Calu3 (cell line): ENCODE measurements around the gene CPED1. TPM values are rescaled to one million over a fixed set of nuclear protein-coding genes. Genes with fewer than 3 reads are reported as not detected.

Experiments
- BruUV-seq: library from RNA; stranded (reverse); fragments of 400-500 nt; replicated peaks from 2 replicates; lab custom pipeline; 2021; lab: Mats Ljungman, UMichigan
- CTCF ChIA-PET: fragments of 300-600 bp; sonication (Branson Sonifier 250); formaldehyde crosslinking; loops from one replicate; lab custom pipeline; 2022; ENCODE audit warnings: antibody characterized with exemption; lab: Charles Lee
- DNase-seq: peaks from one replicate; pipeline ENCODE4 v3.0.0; 2022
- H3K27ac Mint-ChIP-seq: one replicate; pipeline ENCODE4 v1.8.0; 2022; ENCODE audit warnings: mixed read lengths; ENCODE audit not compliant: unreplicated experiment
- H3K27me3 Mint-ChIP-seq: one replicate; pipeline ENCODE4 v1.8.0; 2022; ENCODE audit warnings: mixed read lengths; ENCODE audit not compliant: unreplicated experiment
- H3K36me3 Mint-ChIP-seq: one replicate; pipeline ENCODE4 v1.8.0; 2022; ENCODE audit warnings: mild to moderate bottlenecking, moderate library complexity, mixed read lengths; ENCODE audit not compliant: insufficient read depth, unreplicated experiment
- H3K4me1 Mint-ChIP-seq: one replicate; pipeline ENCODE4 v1.8.0; 2022; ENCODE audit warnings: mild to moderate bottlenecking, low read depth, mixed read lengths; ENCODE audit not compliant: unreplicated experiment
- H3K4me3 Mint-ChIP-seq: one replicate; pipeline ENCODE4 v1.8.0; 2022; ENCODE audit warnings: mild to moderate bottlenecking, low read depth, moderate library complexity, mixed read lengths; ENCODE audit not compliant: unreplicated experiment
- H3K9me3 Mint-ChIP-seq: one replicate; pipeline ENCODE4 v1.8.0; 2022; ENCODE audit warnings: low read depth, mixed read lengths; ENCODE audit not compliant: unreplicated experiment
- CTCF ChIP-seq: fragments of 200-600 bp; IDR thresholded peaks from one replicate; pipeline ENCODE4 v1.8.0; 2022; ENCODE audit warnings: antibody characterized with exemption; ENCODE audit not compliant: unreplicated experiment
- intact Hi-C: fragments of 100-400 bp; cut with micrococcal nuclease; formaldehyde crosslinking; loops from one replicate; pipeline ENCODE4 v1.10.0; 2022; ENCODE audit not compliant: unreplicated experiment
- total RNA-seq: library from RNA; stranded (reverse); gene quantifications from 2 replicates; pipeline ENCODE4 v1.2.3, GENCODE V29; 2022

Gene CPED1
- total RNA-seq, 1 experiment from 2014 or later, result 0.24 TPM

- BruUV-seq, result no TSS peak
- no peak for DNase-seq
- H3K27ac Mint-ChIP-seq, result no peak overlapping the region
- CTCF ChIA-PET, result no interaction called here
- peaks cover 17% of the 10 kb centered on the region for H3K27me3 Mint-ChIP-seq
- TF ChIP-seq CTCF, result no peak
- H3K9me3 Mint-ChIP-seq, result no peaks in the 10 kb centered on the region
- H3K4me1 Mint-ChIP-seq, result no peaks in the 10 kb centered on the region
- no peak overlapping the region for H3K4me3 Mint-ChIP-seq
- no peaks in the 10 kb centered on the region for H3K36me3 Mint-ChIP-seq
- intact Hi-C loops, result no loop called here
These were observed 277.9 kb downstream of the CPED1 start for GRCh38 chr7:121266307-121266894.

GRCh38 chr7:121267612-121268011, 279.1 kb downstream of the CPED1 start:
- H3K4me3 Mint-ChIP-seq, result no peak overlapping the region

GRCh38 chr7:121269798-121270197, 281.3 kb downstream of the CPED1 start:
- intact Hi-C loops, result no loop called here
- CTCF ChIA-PET, result no interaction called here

More at GRCh38 chr7:121267612-121268011, 279.1 kb downstream of the CPED1 start:
- no peak for DNase-seq
- no TSS peak for BruUV-seq
- TF ChIP-seq CTCF, result no peak
- Mint-ChIP-seq H3K36me3 (no peaks in the 10 kb centered on the region), H3K4me1 (no peaks in the 10 kb centered on the region), H3K27me3 (peaks cover 17% of the 10 kb centered on the region), H3K27ac (no peak overlapping the region), H3K9me3 (no peaks in the 10 kb centered on the region)
- intact Hi-C loops, result no loop called here
- CTCF ChIA-PET, result no interaction called here

GRCh38 chr7:121271098-121271497, 282.6 kb downstream of the CPED1 start:
- no peak for TF ChIP-seq CTCF
- intact Hi-C loops, result no loop called here
- Mint-ChIP-seq H3K27me3 (peaks cover 17% of the 10 kb centered on the region), H3K4me1 (no peaks in the 10 kb centered on the region), H3K4me3 (no peak overlapping the region), H3K36me3 (no peaks in the 10 kb centered on the region), H3K9me3 (no peaks in the 10 kb centered on the region), H3K27ac (no peak overlapping the region)
- CTCF ChIA-PET, result no interaction called here
- BruUV-seq, result no TSS peak
- no peak for DNase-seq

More at GRCh38 chr7:121269798-121270197, 281.3 kb downstream of the CPED1 start:
- no TSS peak for BruUV-seq
- no peaks in the 10 kb centered on the region for H3K9me3 Mint-ChIP-seq
- no peak for DNase-seq
- H3K4me1 Mint-ChIP-seq, result no peaks in the 10 kb centered on the region
- no peaks in the 10 kb centered on the region for H3K36me3 Mint-ChIP-seq
- no peak for TF ChIP-seq CTCF
- H3K27me3 Mint-ChIP-seq, result peaks cover 17% of the 10 kb centered on the region
- H3K27ac Mint-ChIP-seq, result no peak overlapping the region
- H3K4me3 Mint-ChIP-seq, result no peak overlapping the region
